Gastrocnemius medialis (tissue), 4 donors: ENCODE data around the gene NOC4L.

Source experiments
- CTCF ChIP-seq, 5 experiments: fragments of 450-650 bp in 3 of 5; fragments of 200-600 bp in 2 of 5; sonication (generic) in 2 of 5; IDR thresholded peaks in 4 of 5; conservative IDR thresholded peaks in 1 of 5; 1 replicate in 4 of 5; 2 replicates in 1 of 5; pipeline ENCODE4 v1.5.1; 2016 to 2019; ENCODE audit warnings: antibody characterized with exemption in 5 of 5, mild to moderate bottlenecking in 3 of 5, moderate library complexity in 3 of 5
- POLR2A ChIP-seq, 2 donors: fragments of 450-650 bp; IDR thresholded peaks; one replicate each; pipeline ENCODE4 v1.6.1; 2017; ENCODE audit warnings: antibody characterized with exemption in 2 of 2, mild to moderate bottlenecking in 2 of 2, moderate library complexity in 2 of 2

- TF ChIP-seq CTCF (IDR thresholded peaks at IDR 0.05 in 4 of 5, conservative IDR thresholded peaks at IDR 0.05 in 1 of 5) (no peak), POLR2A (IDR thresholded peaks at IDR 0.05) (no peak)
Measured at GRCh38 chr12:132125736-132126135, 18.5 kb upstream of the NOC4L start.
